HCT116 (cell line): ENCODE data around the gene WWOX. TPM values are rescaled to one million over a fixed set of nuclear protein-coding genes. Genes with fewer than 3 reads are reported as not detected.

ENCODE experiments used
- ATAC-seq: fragments of 200-7000 bp; cut with Tn5 transposase; 2 replicates; pipeline ENCODE4 v1.9.1; 2020; ENCODE audit warnings: mild to moderate bottlenecking, moderate library complexity
- BruUV-seq: library from RNA; stranded (reverse); fragments of 400-500 nt; replicated peaks from 2 replicates; lab custom pipeline; 2021; lab: Mats Ljungman, UMichigan
- CTCF ChIA-PET: fragments of 300-600 bp; sonication (Branson Sonifier 250); formaldehyde crosslinking; loops from one replicate; lab custom pipeline; 2021; ENCODE audit warnings: antibody characterized with exemption; lab: Charles Lee
- POLR2A ChIA-PET: fragments of 300-600, 350-600 bp; sonication (Branson Sonifier 250); formaldehyde crosslinking; loops from one replicate; lab custom pipeline; 2021; ENCODE audit warnings: antibody characterized with exemption; lab: Charles Lee
- RAD21 ChIA-PET, 2 experiments: fragments of 300-600 bp; sonication (Branson Sonifier 250); formaldehyde crosslinking; loops; one replicate each; lab custom pipeline; 2023; ENCODE audit warnings: low total read pairs in 2 of 2; ENCODE audit not compliant: uncharacterized antibody in 2 of 2, unreplicated experiment in 2 of 2, low non-redundant PET in 1 of 2; lab: Charles Lee
- DNase-seq: peaks from one replicate; pipeline ENCODE4 v3.0.0-alpha.2; 2010; ENCODE audit warnings: low read depth, low spot score
- H2AFZ ChIP-seq: fragments of 200-600 bp; shearing (Covaris generic), sonication (generic); 2 replicates; pipeline ENCODE4 v1.6.1; 2017; ENCODE audit warnings: low read depth, mixed run types, mixed read lengths, antibody characterized with exemption, low read length; ENCODE audit not compliant: poor library complexity, severe bottlenecking
- H3K27ac ChIP-seq: 2 replicates; pipeline ENCODE4 v1.5.1; 2012; ENCODE audit warnings: low read depth, low read length
- H3K27me3 ChIP-seq: fragments of 200-600 bp; sonication (generic); 2 replicates; pipeline ENCODE4 v1.6.1; 2016; ENCODE audit warnings: mixed run types, low read length, mixed read lengths; ENCODE audit not compliant: insufficient read depth
- H3K36me3 ChIP-seq, 2 experiments: fragments of 200-500 bp in 1 of 2; fragments of 200-600 bp in 1 of 2; sonication (Bioruptor generic) in 1 of 2; sonication (generic) in 1 of 2; 2 replicates each; pipeline versions ENCODE4 v1.5.1 to v1.6.1; 2014 to 2016; ENCODE audit warnings: low read length in 2 of 2, inconsistent platforms in 1 of 2, mixed read lengths in 1 of 2, mixed run types in 1 of 2; ENCODE audit not compliant: insufficient read depth in 2 of 2, control insufficient read depth in 1 of 2
- H3K4me1 ChIP-seq, 2 experiments: fragments of 200-600 bp in 1 of 2; sonication (generic) in 1 of 2; 2 replicates each; pipeline versions ENCODE4 v1.5.1 to v1.6.1; 2012 to 2017; ENCODE audit warnings: low read length in 2 of 2, inconsistent platforms in 1 of 2, mild to moderate bottlenecking in 1 of 2, mixed read lengths in 1 of 2, mixed run types in 1 of 2, moderate library complexity in 1 of 2; ENCODE audit not compliant: insufficient read depth in 2 of 2, control insufficient read depth in 1 of 2
- H3K4me2 ChIP-seq: fragments of 200-600 bp; sonication (generic); 2 replicates; pipeline ENCODE4 v1.6.1; 2017; ENCODE audit warnings: mixed run types, low read length, mixed read lengths
- H3K4me3 ChIP-seq, 2 experiments: fragments of 200-600 bp in 1 of 2; sonication (generic) in 1 of 2; replicated peaks in 1 of 2; 2 replicates each; pipeline ENCODE4 v1.5.1; 2011 to 2016; ENCODE audit warnings: low read length in 2 of 2, control low read depth in 1 of 2, low read depth in 1 of 2, mild to moderate bottlenecking in 1 of 2, mixed read lengths in 1 of 2, mixed run types in 1 of 2
- H3K79me2 ChIP-seq: fragments of 200-600 bp; sonication (generic); 2 replicates; pipeline ENCODE4 v1.6.1; 2017; ENCODE audit warnings: mild to moderate bottlenecking, mixed run types, low read length, moderate library complexity, mixed read lengths; ENCODE audit not compliant: insufficient read depth
- H3K9ac ChIP-seq: fragments of 200-600 bp; sonication (generic); 2 replicates; pipeline ENCODE4 v1.6.1; 2016; ENCODE audit warnings: low read length, mixed read lengths
- H3K9me2 ChIP-seq: fragments of 200-600 bp; sonication (generic), shearing (Covaris generic); 2 replicates; pipeline ENCODE4 v1.6.1; 2017; ENCODE audit warnings: mixed run types, mild to moderate bottlenecking, moderate library complexity; ENCODE audit not compliant: insufficient read depth
- H3K9me3 ChIP-seq, 2 experiments: fragments of 200-500 bp in 1 of 2; fragments of 200-600 bp in 1 of 2; sonication (Bioruptor generic) in 1 of 2; sonication (generic) in 1 of 2; 2 replicates each; pipeline ENCODE4 v1.6.1; 2014 to 2017; ENCODE audit warnings: low read length in 2 of 2, mixed read lengths in 2 of 2, inconsistent platforms in 1 of 2, low read depth in 1 of 2, mild to moderate bottlenecking in 1 of 2, mixed run types in 1 of 2, moderate library complexity in 1 of 2; ENCODE audit not compliant: control insufficient read depth in 1 of 2, insufficient read depth in 1 of 2
- H4K20me1 ChIP-seq: fragments of 200-600 bp; sonication (generic), shearing (Covaris generic); 2 replicates; pipeline ENCODE4 v1.6.1; 2017; ENCODE audit warnings: mixed run types, mild to moderate bottlenecking, moderate library complexity; ENCODE audit not compliant: insufficient read depth
- CBX3 ChIP-seq: IDR thresholded peaks from 2 replicates; pipeline ENCODE4 v1.6.1; 2012; ENCODE audit warnings: low read depth
- CEBPB ChIP-seq: IDR thresholded peaks from 2 replicates; pipeline ENCODE4 v1.6.1; 2012; ENCODE audit warnings: low read depth
- EGR1 ChIP-seq: IDR thresholded peaks from 2 replicates; pipeline ENCODE4 v1.6.1; 2012; ENCODE audit warnings: low read depth
- ELF1 ChIP-seq: IDR thresholded peaks from 2 replicates; pipeline ENCODE4 v1.6.1; 2012; ENCODE audit warnings: low read depth, borderline replicate concordance
- EZH2 ChIP-seq: fragments of 200-600 bp; sonication (generic); IDR thresholded peaks from 2 replicates; pipeline ENCODE4 v1.6.1; 2017; ENCODE audit warnings: antibody characterized with exemption, mixed run types
- EZH2phosphoT487 ChIP-seq: fragments of 200-600 bp; IDR thresholded peaks from 2 replicates; pipeline ENCODE4 v1.6.1; 2018; ENCODE audit warnings: antibody characterized with exemption, borderline replicate concordance
- JUND ChIP-seq: IDR thresholded peaks from 2 replicates; pipeline ENCODE4 v1.6.1; 2012
- POLR2A ChIP-seq: IDR thresholded peaks from 2 replicates; pipeline ENCODE4 v1.7.0; 2011; ENCODE audit warnings: borderline replicate concordance; ENCODE audit not compliant: insufficient read depth, insufficient read length; ENCODE audit errors: extremely low read depth
- POLR2AphosphoS5 ChIP-seq: IDR thresholded peaks from 2 replicates; pipeline ENCODE4 v1.6.1; 2011; ENCODE audit warnings: mild to moderate bottlenecking, low read depth, low read length, moderate library complexity
- REST ChIP-seq: IDR thresholded peaks from 2 replicates; pipeline ENCODE4 v1.6.1; 2012; ENCODE audit warnings: low read depth
- SIN3A ChIP-seq: IDR thresholded peaks from 2 replicates; pipeline ENCODE4 v1.6.1; 2012; ENCODE audit warnings: low read depth
- SRF ChIP-seq: IDR thresholded peaks from 2 replicates; pipeline ENCODE4 v1.6.1; 2012; ENCODE audit warnings: low read depth
- TCF7L2 ChIP-seq: IDR thresholded peaks from 2 replicates; pipeline ENCODE4 v1.7.0; 2011; ENCODE audit warnings: borderline replicate concordance, inconsistent platforms; ENCODE audit not compliant: insufficient read depth, insufficient read length; ENCODE audit errors: extremely low read depth
- YY1 ChIP-seq: IDR thresholded peaks from 2 replicates; pipeline ENCODE4 v1.6.1; 2011; ENCODE audit warnings: low read length, low read depth, moderate library complexity, mild to moderate bottlenecking; ENCODE audit not compliant: insufficient replicate concordance; ENCODE audit errors: extremely low read depth
- ZFX ChIP-seq: fragments of 450-650 bp; IDR thresholded peaks from 2 replicates; pipeline ENCODE4 v1.6.1; 2017
- intact Hi-C: fragments of 100-400 bp; cut with micrococcal nuclease; formaldehyde crosslinking; loops from 2 replicates; pipeline ENCODE4 v1.10.0; 2022
- total RNA-seq: library from RNA; stranded (reverse); gene quantifications from one replicate; pipeline ENCODE4 v1.2.1, GENCODE V29; 2021; ENCODE audit not compliant: unreplicated experiment
- TF ChIP-seq, protein P1 (sequence below): IDR thresholded peaks from 2 replicates; pipeline ENCODE4 v1.6.1; 2012
- TF ChIP-seq, protein P2 (sequence below): IDR thresholded peaks from 2 replicates; pipeline ENCODE4 v1.6.1; 2012
- TF ChIP-seq, protein P3 (sequence below): IDR thresholded peaks from 2 replicates; pipeline ENCODE4 v1.6.1; 2011; ENCODE audit warnings: mild to moderate bottlenecking, low read length, moderate library complexity; ENCODE audit not compliant: insufficient replicate concordance; ENCODE audit errors: extremely low read depth

The WWOX gene
- total RNA-seq, 1 experiment from 2014 or later, result 13.7 TPM

DNA sequence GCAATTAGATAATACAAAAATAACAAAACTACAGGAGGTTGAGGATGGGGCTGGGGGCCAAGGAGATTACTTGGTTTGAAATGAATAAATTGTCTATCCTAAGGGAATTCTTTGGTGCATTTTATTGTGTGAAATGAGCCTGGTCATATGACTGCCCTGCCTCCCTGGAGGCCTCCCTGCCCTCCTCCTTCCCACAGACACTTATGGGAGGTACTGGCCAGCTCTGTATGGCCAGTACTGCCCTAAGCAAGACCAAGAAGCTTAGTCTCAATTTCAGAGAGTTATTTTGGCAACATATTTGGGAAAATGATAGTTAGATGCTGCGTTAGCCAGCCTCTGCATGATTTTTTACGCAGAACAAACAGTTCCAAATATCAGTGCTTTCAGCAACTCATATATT, 511.9 kb downstream of the WWOX start:
- CTCF ChIA-PET, result no interaction called here
- POLR2A ChIA-PET, result no interaction called here
- no TSS peak for BruUV-seq

More for the DNA sequence above, 511.9 kb downstream of the WWOX start:
- Histone ChIP-seq H3K9me2 (no peaks in the 10 kb centered on the region), H3K27ac (no peak overlapping the region), H3K79me2 (no peaks in the 10 kb centered on the region), H3K4me1 (no peaks in the 10 kb centered on the region), H2AFZ (no peak overlapping the region), H3K9me3 (no peaks in the 10 kb centered on the region), H3K4me2 (no peak overlapping the region), H3K36me3 (no peaks in the 10 kb centered on the region), H3K9ac (no peak overlapping the region), H3K4me3 (no peak overlapping the region), H4K20me1 (no peaks in the 10 kb centered on the region), H3K27me3 (no peaks in the 10 kb centered on the region)
- TF ChIP-seq, protein P1, sequence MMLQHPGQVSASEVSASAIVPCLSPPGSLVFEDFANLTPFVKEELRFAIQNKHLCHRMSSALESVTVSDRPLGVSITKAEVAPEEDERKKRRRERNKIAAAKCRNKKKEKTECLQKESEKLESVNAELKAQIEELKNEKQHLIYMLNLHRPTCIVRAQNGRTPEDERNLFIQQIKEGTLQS, result no peak
- TF ChIP-seq CEBPB (no peak), POLR2A (no peak), ELF1 (no peak), SIN3A (no peak), SRF (no peak), REST (no peak), ZFX (no peak), EZH2 (no peak), EGR1 (no peak), TCF7L2 (no peak), CBX3 (no peak), EZH2phosphoT487 (no peak), YY1 (no peak), POLR2AphosphoS5 (no peak), JUND (no peak)
- TF ChIP-seq, protein P2, sequence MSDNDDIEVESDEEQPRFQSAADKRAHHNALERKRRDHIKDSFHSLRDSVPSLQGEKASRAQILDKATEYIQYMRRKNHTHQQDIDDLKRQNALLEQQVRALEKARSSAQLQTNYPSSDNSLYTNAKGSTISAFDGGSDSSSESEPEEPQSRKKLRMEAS, result no peak
- TF ChIP-seq, protein P3, sequence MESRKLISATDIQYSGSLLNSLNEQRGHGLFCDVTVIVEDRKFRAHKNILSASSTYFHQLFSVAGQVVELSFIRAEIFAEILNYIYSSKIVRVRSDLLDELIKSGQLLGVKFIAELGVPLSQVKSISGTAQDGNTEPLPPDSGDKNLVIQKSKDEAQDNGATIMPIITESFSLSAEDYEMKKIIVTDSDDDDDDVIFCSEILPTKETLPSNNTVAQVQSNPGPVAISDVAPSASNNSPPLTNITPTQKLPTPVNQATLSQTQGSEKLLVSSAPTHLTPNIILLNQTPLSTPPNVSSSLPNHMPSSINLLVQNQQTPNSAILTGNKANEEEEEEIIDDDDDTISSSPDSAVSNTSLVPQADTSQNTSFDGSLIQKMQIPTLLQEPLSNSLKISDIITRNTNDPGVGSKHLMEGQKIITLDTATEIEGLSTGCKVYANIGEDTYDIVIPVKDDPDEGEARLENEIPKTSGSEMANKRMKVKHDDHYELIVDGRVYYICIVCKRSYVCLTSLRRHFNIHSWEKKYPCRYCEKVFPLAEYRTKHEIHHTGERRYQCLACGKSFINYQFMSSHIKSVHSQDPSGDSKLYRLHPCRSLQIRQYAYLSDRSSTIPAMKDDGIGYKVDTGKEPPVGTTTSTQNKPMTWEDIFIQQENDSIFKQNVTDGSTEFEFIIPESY, result no peak
- no peak for DNase-seq
- RAD21 ChIA-PET, result no interaction called here
- intact Hi-C loops, result no loop called here
- no peak for ATAC-seq
